ENCODE data around the gene CCDC7.

- TF ChIP-seq TAF1 (IDR thresholded peaks at IDR 0.05; ENCODE audit: low read depth, low read length) (no peak), POLR2AphosphoS5 (IDR thresholded peaks at IDR 0.05; ENCODE audit: low read depth, low read length) (no peak), POLR2A (IDR thresholded peaks at IDR 0.05; ENCODE audit: low read depth, low read length) (no peak), POU2F2 (IDR thresholded peaks at IDR 0.05; ENCODE audit: low read depth, low read length) (no peak), PAX5 (IDR thresholded peaks at IDR 0.05; ENCODE audit: insufficient read depth, low read length, severe bottlenecking) (no peak), SPI1 (IDR thresholded peaks at IDR 0.05; ENCODE audit: low read depth, low read length) (no peak)
Measured at GRCh38 chr10:32629910-32630309, 184.0 kb downstream of the CCDC7 start.

Data from GM12891 (cell line).